GM18526 (cell line): Measurements from ENCODE around the gene ANXA6.

Source experiments
- POLR2A ChIP-seq: IDR thresholded peaks from 3 replicates; pipeline ENCODE4 v1.6.1; 2011; ENCODE audit not compliant: insufficient read length; ENCODE audit errors: extremely low read depth

Gene ANXA6

DNA sequence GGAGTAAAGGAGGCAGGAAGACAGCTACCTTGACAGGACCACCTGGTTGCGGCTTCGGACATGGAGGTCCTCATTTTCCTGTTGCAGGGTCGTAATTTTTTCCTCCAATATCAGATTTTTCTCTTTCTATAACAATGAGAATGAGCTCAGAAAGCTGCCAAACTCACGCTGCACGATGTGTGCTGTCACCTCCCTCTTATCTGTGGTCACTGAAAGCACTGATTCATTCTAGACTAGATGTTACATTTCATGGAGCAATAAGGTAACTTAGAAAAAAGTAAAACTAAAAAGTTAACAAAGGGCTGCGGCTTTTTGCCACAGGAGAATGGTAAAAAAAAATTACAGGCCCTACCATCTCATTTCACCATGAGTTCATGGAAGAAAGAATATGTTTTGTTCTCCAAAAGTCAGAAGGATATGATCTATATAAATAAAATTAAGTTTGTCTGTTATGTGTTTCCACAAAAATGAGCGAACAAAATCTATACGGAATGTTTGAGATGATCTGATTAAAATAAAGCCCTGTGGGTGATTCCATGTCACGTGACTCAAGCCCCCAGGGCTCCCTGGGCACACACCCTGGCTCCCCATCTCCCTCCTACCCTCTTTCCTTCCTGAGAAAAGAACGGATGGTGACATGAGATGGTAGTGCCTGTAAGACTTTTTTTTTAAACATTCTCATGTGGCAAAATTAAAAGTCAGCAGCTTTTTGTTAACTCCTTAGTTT lies 26.9 kb upstream of the ANXA6 start:
- TF ChIP-seq POLR2A: no peak

DNA sequence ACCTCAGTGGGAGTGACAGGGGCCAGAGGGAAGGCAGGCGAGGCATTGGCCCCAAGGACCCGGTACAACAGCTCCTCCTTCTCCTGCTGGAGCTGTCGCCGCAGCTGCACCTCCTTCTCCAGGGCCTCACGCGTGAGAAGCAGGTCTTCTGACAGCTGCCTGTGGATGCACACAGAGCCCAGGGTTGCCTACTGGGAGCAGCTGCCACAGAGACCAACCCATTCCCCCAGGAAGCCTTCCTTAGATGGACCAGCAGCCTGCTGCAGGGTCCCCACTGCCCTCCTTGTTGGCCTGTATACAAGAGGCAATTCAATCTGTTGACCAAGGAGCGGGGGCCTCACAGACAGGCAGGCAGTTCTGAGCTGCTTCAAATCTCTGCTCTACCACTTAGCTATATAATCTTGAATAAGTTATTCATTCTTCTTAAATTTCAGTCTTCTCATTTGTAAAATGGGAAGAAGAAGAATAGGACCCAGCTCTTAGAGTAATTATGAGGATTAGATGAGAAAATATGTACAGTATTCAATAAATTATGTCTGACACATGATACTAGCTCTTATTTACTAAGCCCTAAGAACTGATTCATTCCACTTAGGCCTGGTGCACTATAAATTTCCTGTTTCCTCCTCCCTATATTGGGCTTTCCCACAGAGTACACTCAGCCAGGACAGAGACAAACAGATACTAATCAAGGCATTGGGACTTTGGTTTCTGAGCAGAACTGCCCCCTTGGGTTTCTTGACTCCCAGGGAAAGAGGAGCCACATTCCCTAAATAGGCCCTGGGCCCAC lies 26.1 kb upstream of the ANXA6 start:
- TF ChIP-seq POLR2A: no peak

DNA sequence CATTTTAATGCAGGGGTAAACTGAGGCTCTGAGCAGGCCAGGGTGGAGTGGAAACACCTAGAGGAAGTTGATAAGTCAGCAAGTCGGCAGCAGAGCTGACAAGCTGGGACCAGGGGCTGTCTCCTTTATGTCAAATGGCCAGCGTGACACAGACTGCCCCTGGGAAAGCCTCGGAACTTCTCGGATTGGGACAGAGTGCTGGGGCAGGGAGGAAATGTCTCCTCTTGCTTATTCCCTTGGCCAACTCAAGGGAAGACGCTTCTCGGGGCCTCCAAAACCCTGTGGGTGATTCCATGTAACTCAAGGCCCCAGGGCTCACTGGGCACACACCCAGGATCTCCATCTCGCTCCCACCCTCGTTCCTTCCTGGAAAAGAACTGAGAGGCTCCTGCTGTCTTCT lies 25.4 kb upstream of the ANXA6 start:
- no peak for TF ChIP-seq POLR2A

DNA sequence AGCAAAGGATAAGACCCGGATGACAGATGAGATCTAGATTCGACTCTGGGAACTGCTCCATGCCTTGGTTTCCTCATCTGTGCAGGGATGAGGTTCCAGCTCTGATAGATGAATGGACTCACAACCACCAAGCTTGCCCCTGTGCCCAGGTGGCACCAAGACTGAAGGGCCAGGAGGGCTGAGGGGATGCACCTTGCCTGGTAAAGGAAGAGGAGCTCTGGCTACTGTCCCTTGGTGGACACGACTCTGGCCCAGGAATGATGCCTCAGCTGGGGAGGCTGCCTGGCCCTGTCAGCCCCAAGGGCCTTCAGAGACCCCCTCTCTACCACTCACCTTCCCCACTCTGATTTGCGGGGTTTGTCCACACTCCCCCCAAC lies 24.9 kb upstream of the ANXA6 start:
- no peak for TF ChIP-seq POLR2A

DNA sequence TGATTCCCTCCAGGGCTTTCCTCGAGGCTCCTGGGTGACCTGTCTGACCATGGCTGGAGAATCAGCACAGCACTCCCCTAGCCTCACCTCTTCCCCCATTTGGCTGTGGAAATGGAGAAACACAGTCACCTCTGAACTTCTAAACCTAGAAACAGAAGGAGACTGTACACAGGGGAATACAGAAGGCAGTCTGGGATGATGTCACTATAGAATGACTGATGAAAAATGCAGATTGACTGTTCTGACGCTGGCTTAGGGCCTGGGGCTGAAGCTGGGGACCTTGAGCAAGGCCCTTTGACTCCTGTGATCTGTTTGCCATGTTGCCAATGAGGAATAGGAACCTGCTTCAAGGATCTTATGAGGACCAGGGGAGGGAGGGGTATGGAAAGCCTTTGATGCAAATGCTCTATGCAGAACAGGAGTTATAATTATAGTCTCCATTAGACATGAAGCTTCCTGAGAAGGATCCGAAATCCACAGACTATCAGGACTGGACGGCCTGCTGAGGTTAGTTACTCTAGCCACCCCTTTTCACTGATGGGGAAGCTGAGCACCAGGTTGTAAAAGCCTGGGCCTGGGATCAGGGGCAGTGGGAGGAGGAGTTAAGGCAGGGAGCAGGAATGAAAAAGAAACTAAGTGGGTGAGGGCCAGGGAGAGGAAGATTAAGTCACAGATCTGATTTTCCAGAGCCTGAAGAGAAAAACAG lies 24.4 kb upstream of the ANXA6 start:
- no peak for TF ChIP-seq POLR2A

DNA sequence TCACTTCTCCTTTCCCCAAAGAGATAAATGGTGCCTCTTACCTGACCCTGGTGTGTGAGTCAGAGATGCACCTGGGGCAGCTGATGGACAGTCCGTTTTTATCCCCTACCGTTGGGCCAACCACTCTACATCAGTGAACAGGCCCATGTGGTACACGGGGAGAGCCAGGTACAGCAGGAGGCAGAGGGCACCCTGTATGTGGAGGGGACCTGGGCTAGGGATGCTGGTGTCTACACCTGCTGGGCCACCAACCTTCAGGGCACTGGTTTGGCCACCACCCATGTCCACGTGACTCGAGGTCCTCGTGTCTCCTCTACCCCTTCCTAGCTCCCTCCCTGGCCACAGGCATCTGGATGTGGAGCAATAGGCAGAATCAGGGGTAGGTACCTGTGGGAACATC lies 22.7 kb upstream of the ANXA6 start:
- no peak for TF ChIP-seq POLR2A

DNA sequence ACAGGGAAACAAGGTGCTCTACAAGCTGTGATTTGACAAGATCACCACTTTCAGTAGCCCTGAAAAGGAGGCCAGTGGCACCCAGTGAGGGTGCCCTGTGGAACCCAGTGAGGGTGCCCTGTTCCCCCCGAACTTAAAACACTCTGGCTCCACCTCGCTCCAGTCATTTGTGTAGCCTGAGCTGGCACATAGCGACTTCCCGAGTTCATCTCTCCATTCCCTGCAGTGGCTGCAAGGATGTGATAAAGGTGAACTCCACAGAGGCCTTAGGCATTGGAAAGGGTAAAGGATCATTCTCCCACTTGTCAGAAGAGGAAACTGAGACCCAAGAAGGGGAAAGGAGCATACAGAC lies 21.9 kb upstream of the ANXA6 start:
- TF ChIP-seq POLR2A: no peak

DNA sequence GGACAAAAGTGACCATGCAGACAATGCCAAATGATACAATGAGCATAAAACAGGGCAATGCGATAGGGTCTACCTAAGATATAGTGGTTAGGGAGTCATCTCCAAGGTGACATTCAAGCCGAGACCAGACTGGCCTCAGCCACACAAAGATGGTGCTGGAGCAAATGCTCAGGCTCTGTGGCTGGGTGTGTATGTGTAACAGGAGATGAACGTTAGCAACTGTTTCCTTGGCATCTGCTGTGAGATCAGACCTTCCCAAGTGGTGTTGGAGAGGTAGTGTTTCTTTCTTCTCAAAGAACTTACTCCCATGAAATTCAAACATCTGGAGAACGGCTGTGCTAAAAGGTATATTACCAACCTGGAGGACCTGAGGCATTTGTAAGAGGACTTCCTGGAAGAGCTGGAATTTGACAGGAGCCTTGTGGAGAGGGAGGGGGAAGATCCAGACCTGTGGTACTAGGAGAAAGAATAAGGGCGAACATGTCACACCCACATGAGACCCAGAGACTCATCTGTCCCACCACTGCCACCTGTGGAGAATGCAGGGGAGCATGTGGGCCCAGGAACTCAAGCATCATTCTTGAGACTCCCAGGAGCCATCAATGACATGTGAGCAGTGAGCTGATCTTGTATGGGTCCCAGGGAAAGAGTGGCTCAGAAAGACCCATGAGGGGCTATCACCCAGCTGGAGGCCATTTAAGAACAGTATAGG lies 21.4 kb upstream of the ANXA6 start:
- TF ChIP-seq POLR2A: no peak

DNA sequence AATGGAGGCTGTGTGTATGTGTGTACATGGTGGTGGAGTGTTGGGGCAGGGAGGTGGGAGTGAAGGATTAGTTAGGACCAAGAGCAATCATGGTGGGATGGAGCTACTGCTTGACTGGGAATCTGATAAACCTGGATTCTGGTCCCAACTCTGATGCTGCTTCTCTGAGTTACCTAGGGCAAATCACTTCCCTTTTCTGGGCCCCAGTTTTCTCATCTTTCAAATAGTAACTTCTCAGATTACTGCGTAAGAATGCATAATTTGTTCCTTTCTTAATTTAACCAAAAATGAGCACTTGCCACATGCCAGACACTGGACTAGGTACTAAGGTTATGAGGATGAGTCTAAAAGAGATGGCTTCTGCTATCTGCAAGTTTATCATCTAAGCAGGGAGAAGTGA lies 20.8 kb upstream of the ANXA6 start:
- no peak for TF ChIP-seq POLR2A

DNA sequence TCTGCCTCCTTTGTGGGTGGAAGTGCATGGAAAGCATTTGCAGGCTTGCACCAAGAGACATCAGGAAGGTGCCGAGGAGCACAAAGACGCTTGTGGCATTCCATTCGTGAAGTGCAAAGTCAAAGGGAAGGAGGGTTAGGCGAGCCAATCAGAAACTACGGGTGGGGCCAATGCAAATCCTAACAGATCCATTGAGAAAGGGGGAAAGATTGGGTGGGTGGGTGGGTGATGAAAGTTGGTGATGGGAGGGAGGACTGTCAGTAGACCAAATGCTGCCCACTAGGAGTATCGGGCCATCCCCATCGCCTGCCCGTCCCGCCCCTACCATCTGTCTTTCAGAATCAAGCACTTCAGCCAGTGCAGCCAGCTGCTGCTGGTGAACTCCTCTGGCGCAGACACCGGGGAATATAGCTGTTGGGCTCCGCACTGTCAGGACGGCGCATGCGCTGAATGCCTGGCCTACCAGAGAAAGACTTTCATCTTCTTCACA lies 17.1 kb upstream of the ANXA6 start:
- no peak for TF ChIP-seq POLR2A

DNA sequence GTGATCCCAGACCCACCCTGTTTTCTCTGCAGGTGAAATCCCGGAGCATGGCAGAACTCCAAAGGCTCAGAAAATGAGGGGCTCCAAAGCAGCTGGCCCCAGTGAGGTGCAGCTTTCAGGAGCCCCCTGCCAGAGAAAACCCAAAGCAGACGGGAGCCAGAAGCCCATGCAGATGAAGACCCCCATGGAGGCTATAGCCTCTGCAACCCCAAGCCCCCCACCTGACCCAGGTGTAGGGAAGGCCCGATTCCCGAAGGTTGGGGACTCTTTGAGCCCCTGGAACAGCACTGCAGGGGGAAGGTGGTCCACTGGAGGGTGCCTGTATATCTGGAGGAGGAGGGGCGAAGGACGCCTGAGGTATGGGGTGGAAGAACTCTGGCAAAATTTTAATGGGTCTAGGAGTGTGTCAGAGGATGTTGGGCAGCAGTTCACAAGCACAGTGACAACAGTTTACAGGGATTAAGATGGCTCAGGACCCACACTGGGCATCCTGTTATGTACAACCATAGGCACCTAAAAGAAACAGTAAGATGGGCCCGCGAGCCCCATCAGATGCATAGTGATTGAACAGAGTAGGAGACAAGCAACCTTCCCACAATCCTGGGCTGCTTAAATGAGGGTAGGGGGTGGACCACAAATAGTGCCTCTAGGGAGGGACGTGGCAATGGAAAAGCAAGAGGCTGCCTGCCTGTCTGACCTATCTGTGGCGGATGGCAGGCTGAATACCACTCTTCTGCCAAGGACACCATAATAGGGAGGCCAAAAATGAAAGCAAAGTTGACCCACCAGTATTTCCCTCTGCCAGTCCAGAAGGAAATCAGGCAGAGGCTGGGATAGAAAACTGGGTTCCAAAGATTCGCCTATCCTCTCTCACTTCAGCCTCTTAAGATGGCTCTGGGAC lies 16.4 kb upstream of the ANXA6 start:
- no peak for TF ChIP-seq POLR2A

DNA sequence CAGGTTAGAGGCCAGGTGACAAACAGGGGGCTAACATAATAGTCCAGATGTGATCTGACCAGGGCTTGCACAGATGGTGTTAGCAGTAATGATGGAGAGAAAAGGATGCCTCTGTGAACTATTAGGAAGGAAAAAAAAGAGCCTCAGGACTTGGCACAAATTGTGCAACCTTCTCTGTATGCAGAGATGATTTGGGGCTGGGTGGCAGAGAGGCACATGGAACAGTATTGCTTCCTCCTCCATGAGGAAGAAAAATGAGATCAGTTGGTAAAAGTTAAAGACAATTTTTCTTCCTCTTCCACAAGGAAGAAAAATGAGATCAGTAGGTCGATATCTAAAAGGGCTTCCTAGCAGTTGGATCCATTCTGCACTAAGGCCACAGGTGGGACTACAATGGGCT lies 13.9 kb upstream of the ANXA6 start:
- no peak for TF ChIP-seq POLR2A

DNA sequence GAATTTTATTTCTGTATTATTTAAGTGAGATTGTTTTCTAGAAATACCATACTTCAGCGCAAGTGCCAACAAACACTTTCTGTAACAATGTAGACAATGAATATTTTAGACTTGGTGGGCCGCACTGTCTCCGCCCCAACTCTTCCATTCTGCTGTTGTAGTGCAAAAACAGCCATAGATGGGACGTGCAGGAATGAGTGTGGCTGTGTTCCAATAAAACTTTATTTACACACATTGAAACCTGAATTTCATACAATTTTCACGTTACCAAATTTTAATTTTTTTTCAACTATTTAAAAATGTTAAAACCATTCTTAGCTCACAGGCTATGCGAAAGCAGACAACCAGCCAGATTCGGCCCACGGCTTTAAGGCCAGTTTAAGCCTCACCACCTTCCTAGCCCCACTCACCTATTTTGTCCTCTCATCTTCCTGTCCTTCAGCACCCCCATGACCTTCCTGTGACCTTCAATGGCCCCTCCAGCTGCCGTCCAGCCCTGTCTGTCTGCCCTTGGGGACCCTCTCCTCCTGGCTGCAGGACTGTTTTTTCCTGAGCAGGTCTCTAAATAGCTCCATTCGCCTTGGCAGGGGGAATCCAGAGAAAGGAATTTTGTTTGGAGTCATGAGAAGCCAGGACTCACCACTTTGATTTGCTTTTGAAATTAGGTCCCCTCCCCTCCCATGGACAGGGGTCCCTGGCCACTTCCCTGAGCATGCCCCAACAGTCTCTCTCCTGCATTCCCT lies 11.2 kb upstream of the ANXA6 start:
- TF ChIP-seq POLR2A: no peak

DNA sequence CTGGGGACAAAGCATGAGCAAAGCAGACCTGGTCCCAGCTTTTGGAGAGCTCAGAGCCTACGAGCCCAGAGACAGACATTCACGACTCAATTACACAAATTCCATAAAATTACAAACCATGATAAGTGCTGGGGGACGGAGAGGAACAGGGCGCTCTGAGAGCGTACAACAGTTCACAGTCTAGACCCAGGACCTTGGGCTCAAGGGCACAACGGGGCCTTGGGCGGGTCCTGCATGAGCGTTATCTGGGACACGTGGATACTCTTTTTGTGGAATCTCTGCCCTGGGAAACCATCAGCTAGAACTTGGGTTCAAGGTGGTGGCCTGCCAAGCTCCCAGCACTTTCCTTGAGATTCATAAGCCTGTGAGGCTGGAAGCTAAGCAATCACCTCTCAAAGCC lies 9.4 kb upstream of the ANXA6 start:
- no peak for TF ChIP-seq POLR2A

DNA sequence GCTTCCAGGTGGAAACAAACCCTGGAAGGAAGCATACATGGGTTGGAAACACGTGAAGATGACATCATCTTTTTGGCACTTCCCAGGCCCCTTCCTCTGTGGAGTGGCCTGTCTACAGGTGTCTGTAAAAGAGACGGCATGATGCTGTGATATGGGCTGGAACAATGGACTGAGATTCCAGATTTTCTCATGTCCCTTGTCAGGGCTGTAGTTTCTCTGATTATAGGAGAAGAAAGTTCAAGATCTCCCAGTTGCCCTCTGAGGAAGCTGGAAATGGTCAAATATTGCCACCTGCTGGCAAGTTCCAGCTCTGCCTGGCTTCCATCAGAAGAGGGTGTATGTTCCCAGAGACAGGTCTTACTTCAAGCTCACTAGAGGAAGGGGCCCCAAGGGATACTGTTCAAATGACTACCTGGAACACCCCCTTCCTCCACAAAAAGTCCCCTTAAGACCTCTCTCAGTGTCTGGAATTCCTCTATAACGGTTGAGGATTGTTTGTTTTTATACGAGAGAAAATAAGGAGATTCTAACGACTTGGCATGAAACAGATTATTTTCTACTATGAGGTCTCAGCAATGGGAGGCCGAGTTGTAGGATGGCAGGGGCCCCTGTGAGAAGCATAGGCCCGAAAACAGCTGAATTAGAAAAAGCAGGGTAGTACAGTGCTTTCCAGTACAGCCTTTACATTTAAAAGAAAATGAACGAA lies 7.3 kb upstream of the ANXA6 start:
- TF ChIP-seq POLR2A: no peak
